ENCODE results near the gene SEPTIN8.
"Not testable (repeated sequence)": the region's sequence is repeated elsewhere in the genome, so short reads cannot be mapped to it uniquely, and the experiment has no call there.

Gene SEPTIN8

DNA sequence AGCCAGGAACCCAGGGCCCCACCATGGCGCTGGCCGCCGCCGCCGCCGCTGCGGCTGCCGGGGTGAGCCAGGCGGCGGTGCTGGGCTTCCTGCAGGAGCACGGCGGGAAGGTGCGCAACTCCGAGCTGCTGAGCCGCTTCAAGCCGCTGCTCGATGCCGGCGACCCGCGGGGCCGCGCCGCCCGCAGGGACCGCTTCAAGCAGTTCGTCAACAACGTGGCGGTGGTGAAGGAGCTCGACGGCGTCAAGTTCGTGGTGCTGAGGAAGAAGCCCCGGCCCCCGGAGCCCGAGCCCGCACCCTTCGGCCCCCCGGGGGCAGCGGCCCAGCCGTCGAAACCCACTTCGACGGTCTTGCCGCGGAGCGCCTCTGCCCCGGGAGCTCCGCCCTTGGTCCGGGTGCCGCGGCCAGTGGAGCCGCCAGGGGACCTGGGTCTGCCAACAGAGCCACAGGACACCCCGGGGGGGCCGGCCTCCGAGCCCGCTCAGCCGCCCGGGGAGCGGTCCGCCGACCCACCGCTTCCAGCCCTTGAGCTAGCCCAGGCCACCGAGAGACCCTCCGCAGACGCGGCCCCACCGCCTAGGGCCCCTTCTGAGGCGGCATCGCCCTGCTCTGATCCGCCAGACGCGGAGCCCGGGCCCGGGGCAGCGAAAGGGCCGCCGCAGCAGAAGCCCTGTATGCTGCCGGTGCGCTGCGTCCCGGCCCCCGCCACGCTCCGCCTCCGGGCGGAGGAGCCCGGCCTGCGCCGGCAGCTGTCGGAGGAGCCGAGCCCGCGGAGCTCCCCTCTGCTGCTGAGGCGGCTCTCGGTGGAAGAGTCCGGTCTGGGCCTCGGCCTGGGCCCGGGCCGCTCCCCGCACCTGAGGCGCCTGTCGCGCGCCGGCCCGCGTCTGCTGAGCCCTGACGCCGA is 36.8 kb upstream of the SEPTIN8 start:
- no peak for DNase-seq (ENCODE audit: low read depth)
- peak overlapping the region; percentile 26 for H3K4me3 ChIP-seq (ENCODE audit: low read depth, low read length)

DNA sequence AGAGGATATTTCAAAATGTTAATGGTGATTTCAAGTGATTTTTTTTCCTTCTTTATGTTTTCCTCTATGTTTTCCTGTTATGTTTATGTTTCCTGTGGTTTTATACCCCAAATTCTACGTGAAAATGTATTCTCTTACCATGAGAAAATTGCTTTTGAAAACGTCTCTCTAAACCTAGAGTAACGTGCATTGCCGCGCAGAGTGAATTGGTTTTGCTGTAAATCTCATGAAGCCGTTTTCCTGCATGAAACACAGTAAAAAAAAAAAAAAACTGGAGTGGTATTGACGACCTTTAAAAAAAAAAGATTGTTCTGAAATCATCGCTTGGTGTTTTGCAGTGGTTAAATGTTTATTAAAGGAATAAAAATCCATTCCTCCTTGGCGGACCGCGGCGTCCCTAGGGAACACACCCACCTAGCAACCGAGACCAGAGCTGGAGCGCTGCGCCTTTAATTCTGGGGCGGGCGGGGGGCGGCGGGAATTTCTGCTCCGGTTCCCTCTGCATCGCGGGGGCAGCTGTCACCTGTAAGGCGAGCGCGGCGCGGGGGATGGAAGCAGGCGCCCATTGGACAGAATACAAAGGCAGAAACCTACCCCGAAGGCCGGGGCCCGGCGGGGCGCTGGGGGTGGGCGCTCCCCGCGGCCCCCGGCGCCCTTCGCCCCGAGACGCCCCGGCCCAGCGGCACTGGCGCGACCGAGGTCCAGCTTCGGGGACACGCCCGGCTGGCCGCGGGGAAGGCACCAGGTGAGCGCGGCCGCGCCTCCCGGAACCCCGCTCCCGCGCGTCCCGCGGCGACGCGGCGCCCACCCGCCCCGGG is 36.0 kb upstream of the SEPTIN8 start, which contains the start of gene SOWAHA:
Gene SOWAHA (plus strand): TSS at position 522 of the 818 bp plus-strand sequence. CDS start 320 bp downstream, outside the sequence.
- DNase-seq (ENCODE audit: low read depth), result no peak

DNA sequence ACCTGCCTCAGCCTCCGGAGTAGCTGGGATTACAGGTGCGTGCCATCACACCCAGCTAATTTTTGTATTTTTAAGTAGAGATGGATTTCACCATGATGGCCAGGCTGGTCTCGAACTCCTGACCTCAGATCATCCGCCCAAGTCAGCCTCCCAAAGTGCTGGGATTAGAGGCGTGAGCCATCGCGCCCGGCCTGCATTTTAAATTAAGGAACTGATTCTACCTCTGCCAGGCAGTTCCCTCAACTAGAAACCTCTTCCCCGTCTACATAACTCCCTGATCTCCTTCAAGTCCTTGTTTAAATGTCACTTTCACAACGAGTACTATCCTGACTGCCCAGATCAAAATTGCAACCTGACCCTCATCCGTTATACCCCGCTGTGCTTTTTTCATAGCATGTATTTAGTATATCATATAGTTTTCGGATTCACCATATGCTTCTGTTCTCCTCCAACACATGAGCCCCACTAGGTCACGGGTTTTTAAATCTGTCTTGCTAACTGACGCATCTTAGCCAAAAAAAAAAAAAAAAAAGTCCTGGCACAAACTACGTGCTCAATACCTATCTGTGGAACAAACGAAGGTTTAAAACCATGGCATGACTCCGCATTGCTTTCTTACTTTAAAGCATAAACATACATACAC is 35.2 kb upstream of the SEPTIN8 start:
- no peak for DNase-seq (ENCODE audit: low read depth)
- no peak overlapping the region for H3K4me3 ChIP-seq (ENCODE audit: low read depth, low read length)

More for the DNA sequence above, 36.0 kb upstream of the SEPTIN8 start, which contains the start of gene SOWAHA:
- H3K4me3 ChIP-seq (ENCODE audit: low read depth, low read length), result peak within 1 kb of the TSS; percentile 26

DNA sequence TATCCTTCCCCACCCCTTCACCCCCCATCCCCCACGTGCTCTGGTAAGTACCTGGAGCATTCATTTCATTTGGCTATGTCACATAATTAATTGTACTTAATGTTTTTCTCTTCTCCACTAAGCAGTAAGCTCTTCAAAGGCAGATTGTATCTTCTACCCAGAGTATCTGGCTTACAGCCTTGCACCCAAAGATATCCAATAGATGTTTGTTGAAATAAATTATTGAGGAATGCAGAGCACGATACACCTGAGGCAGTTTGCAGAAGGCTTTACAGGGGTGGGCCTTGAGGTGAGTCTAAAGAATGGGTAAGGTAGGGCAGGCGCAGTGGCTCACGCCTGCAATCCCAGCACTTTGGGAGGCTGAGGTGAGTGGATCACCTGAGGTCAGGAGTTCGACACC is 33.6 kb upstream of the SEPTIN8 start:
- no peak overlapping the region for H3K4me3 ChIP-seq (ENCODE audit: low read depth, low read length)
- no peak for DNase-seq (ENCODE audit: low read depth)

DNA sequence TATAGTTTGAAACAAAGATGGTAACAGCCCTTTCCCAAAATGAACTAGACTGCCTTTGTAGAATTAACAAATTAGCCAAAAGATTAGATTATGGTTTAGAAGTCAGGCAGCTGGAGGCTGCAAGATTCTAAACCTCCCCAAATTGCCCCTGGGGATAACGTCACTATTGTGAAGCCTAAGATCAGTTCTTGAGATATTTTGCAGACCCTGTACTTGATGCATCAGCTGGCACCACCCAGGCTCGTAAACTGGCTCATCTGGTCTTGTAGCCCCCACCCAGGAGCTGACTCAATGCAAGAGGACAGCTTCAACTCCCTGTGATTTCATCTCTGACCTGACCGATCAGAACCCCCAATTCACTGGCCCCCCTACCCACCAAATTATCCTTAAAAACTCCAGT is 31.8 kb upstream of the SEPTIN8 start:
- no peak for DNase-seq (ENCODE audit: low read depth)
- no peak overlapping the region for H3K4me3 ChIP-seq (ENCODE audit: low read depth, low read length)

DNA sequence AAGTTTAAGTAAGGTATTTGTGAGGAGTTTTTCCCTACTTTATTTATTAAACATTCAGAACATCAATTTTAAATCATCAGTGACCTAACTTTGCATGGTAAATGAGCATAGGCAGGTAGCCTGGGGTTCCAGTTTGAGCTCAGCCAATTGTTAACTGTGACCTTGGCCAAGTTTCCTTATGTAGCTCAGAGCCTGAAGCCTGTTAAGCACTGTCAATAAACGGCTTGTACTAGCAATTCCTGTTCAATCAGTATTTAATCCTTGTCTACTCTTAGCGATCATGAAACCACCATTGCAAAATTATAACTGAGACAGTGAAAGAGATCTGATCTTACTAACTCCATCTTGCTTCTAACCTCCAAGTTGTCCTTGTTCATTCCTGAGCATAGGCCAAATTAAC is 31.4 kb upstream of the SEPTIN8 start:
- no peak for DNase-seq (ENCODE audit: low read depth)
- no peak overlapping the region for H3K4me3 ChIP-seq (ENCODE audit: low read depth, low read length)

DNA sequence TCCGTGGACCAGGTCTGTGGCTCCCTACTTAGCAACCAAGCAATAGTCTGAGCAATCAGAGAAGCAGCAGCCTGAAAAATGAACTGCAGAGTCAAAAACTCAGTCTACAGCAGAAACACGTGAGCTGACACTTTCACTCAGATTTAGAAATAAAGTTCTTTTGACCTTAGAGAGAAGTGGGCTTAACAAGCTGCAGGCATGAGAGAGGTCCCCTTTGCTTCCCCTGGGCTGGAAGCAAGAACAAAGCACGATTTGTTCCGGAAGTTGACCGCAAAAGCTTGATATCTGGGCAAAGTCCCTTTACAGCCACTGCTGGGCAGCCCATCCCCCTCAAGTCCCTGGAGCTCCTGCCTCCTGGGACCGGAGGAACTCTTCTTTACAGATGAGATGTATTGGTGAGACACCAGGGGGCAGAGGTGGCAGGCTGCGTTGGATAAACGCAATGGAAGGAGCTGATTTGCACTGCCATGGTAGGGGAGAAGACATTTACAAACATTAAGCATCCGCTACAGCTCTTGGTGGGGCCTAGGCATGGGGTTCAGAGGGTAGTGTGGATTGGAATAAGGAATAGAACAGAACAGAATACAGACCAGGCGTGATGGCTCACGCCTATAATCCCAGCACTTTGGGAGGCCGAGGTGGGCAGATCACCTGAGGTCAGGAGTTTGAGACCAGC is 30.3 kb upstream of the SEPTIN8 start:
- DNase-seq (ENCODE audit: low read depth), result no peak
- no peak overlapping the region for H3K4me3 ChIP-seq (ENCODE audit: low read depth, low read length)

DNA sequence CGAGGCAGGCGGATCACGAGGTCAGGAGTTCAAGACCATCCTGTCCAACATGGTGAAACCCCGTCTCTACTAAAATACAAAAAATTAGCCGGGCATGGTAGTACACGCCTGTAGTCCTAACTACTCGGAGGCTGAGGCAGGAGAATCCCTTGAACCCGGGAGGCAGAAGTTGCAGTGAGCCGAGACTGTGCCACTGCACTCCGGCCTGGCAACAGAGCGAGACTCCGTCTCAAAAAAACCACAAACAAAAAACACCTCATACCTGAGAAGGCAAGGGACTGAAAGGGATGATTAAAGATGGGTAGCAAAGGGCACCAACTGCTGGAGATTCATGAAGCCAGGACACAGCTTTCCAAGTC is 29.7 kb upstream of the SEPTIN8 start:
- not testable (repeated sequence) for DNase-seq (ENCODE audit: low read depth)

DNA sequence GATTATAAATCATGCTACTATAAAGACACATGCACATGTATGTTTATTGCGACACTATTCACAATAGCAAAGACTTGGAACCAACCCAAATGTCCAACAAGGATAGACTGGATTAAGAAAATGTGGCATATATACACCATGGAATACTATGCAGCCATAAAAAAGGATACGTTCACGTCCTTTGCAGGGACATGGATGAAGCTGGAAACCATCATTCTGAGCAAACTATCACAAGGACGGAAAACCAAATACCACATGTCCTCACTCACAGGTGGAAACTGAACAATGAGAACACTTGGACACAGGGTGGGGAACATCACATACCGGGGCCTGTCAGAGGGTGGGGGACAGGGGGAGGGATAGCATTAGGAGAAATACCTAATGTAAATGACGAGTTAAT is 28.8 kb upstream of the SEPTIN8 start:
- not testable (repeated sequence) for DNase-seq (ENCODE audit: low read depth)

More for the DNA sequence above, 29.7 kb upstream of the SEPTIN8 start:
- H3K4me3 ChIP-seq (ENCODE audit: low read depth, low read length), result not testable (repeated sequence)

DNA sequence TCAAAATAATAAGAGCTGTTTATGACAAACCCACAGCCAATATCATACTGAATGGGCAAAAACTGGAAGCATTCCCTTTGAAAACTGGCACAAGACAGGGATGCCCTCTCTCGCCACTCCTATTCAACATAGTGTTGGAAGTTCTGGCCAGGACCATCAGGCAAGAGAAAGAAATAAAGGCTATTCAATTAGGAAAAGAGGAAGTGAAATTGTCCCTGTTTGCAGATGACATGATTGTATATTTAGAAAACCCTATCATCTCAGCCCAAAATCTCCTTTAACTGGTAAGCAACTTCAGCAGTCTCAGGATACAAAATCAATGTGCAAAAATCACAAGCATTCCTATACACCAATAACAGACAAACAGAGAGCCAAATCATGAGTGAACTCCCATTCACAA is 27.2 kb upstream of the SEPTIN8 start:
- not testable (repeated sequence) for DNase-seq (ENCODE audit: low read depth)

More for the DNA sequence above, 28.8 kb upstream of the SEPTIN8 start:
- not testable (repeated sequence) for H3K4me3 ChIP-seq (ENCODE audit: low read depth, low read length)

DNA sequence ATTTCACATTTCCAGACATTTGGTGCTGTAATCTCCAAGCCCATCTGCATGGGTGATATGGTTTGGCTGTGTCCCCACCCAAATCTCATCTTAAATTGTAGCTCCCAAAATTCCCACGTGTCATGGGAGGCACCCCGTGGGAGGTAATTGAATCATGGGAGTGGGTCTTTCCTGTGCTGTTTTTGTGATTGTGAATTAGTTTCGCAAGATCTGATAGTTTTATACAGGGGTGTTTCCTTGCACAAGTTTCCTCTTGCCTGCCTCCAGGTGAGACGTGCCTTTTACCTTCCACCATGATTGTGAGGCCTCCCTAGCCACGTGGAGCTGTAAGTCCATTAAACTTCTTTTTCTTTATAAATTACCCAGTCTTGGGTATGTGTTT is 25.6 kb upstream of the SEPTIN8 start:
- H3K4me3 ChIP-seq (ENCODE audit: low read depth, low read length); DNase-seq (ENCODE audit: low read depth): not testable (repeated sequence)

More for the DNA sequence above, 27.2 kb upstream of the SEPTIN8 start:
- not testable (repeated sequence) for H3K4me3 ChIP-seq (ENCODE audit: low read depth, low read length)

DNA sequence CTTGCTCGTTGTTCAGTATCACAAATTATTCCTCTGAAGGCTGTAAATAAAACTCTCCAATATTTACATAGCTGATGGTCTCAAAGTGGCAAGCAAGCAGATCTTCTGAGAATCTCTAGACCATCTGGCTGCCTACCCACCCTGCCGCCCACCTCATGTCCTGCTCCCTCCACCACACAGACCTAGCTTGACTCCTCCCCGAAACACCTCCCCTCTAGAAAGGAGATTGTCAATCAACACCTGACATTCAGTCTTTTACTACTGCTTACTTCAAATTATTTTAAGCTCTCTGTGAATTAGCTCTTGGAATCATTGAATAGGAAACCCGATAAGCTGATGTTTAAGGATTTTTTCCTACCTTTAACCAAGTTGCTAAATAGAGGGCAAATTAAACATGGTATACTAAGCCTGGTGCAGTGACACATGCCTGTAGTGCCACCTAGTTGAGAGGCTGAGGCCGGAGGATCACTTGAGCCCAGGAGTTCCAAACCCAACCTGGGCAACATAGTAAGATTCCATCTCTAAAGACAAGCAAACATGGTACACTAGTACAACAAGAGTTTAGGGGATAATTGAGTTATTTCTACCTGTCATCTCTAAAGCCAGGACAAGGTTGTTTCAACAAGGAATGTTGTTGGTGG is 25.1 kb upstream of the SEPTIN8 start:
- H3K4me3 ChIP-seq (ENCODE audit: low read depth, low read length), result no peak overlapping the region
- DNase-seq (ENCODE audit: low read depth), result no peak

DNA sequence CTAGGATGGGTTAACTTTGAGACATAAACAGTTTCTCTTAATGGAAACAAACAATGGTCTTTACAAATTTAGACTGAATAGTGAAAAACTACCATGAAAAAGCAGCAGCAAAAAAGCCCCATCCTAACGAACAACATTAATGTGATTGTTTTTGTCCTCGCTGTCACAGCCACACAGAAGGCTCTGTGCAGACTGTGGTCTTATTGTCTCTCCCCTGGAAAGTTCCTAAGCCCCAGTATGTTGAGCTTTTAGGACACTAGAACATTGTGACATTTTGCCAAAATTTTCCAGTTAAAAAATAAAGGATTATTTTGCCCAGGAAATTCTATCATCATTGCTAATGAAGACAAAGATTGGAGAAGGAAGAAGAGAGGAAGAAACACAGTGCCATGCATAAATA is 23.5 kb upstream of the SEPTIN8 start:
- DNase-seq (ENCODE audit: low read depth), result no peak
- H3K4me3 ChIP-seq (ENCODE audit: low read depth, low read length), result no peak overlapping the region

DNA sequence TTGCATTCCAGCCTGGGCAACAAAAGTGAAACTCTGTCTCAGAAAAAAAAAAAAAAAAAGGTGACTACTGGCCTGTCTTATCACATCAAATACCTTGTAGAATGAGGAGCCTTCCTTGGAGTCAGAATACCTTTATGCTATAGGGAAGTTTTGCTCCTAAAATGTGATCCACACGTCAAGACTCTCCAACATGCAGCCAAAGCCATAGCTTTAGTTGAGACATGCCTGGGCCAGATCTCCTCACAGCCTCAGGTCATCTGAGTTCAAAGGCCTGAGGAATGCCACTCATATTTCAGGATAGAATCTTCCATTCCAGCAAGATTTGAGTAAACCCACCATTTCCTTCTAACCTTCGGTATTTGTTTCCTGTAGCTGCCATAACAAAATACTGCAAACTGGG is 22.4 kb upstream of the SEPTIN8 start:
- DNase-seq (ENCODE audit: low read depth), result no peak
- no peak overlapping the region for H3K4me3 ChIP-seq (ENCODE audit: low read depth, low read length)

DNA sequence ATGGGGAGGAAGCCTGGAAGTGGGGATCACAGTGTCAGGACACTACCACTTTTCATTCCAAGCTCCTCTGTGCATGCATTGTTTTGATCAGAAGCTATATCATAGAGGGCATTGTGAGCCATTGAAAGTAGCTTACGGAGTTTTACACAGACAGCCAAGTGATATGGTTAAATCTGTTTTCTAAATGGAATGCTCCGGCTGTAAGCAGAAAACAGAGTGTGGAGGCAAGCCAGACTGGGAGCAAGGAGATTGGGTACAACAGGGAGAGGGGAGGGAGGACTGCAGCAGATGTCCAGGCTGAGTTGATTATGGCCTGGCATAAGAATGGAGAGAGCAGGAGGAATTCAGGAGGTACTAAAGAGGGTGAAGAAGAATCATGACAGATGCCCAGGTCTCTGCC is 20.6 kb upstream of the SEPTIN8 start:
- DNase-seq (ENCODE audit: low read depth), result no peak
- H3K4me3 ChIP-seq (ENCODE audit: low read depth, low read length), result no peak overlapping the region

DNA sequence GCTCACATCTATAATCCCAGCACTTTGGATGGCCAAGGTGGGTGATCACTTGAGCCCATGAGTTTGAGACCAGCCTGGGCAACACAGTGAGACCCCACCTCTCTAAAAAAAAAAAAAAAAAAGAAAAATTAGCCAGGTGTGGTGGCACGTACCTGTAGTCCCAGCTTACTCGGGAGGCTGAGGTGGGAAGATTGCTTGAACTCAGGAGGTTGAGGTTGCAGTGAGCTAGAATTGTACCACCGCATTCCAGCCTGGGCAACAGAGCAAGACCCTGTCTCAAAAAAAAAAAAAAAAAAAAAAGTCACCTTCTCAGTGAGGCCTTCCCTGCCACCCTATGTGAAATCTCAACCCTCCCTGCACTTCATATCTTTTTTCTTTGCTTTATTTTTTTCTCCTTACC is 14.0 kb upstream of the SEPTIN8 start:
- no peak for DNase-seq (ENCODE audit: low read depth)

DNA sequence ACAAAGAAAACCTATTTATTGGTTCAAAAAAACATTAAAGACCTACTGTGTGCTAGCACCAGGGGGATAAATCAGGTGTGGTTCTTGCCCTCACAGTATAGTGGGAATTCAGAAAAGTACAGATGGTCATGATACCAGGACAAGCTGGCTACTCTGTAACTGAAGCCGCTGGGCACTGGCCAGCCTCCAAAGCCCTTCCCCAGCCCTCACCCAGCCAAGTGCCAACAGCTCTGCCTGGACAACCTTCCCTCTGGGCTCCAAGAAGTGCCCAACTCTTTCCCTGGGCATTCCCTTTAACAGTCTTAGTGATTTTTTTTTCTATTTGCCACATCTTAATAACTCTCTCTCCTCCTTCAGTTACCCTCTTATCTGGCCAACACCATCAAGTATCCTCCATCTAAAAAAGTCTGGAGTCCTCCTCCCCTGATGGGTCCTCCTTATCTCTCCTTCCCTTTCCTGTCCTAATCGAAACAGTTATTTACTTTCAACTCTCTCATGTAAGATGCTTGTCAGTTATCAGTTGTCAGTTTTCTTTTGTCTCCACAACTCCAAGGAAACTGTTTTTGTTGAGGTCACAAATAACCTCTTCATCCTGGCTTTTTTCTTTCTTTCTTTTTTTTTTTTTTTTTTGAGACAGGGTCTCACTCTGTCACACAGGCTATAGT is 13.3 kb upstream of the SEPTIN8 start:
- H3K4me3 ChIP-seq (ENCODE audit: low read depth, low read length), result no peak overlapping the region
- DNase-seq (ENCODE audit: low read depth), result no peak

More for the DNA sequence above, 14.0 kb upstream of the SEPTIN8 start:
- no peak overlapping the region for H3K4me3 ChIP-seq (ENCODE audit: low read depth, low read length)

Data from skeletal muscle cell (primary cell).